ENCODE data around the gene BAD. TPM values are rescaled to one million over a fixed set of nuclear protein-coding genes. Genes with fewer than 3 reads are reported as not detected.

BAD gene
- total RNA-seq, 2 experiments from 2014 or later, result 23.7 to 24.2 TPM

DNA sequence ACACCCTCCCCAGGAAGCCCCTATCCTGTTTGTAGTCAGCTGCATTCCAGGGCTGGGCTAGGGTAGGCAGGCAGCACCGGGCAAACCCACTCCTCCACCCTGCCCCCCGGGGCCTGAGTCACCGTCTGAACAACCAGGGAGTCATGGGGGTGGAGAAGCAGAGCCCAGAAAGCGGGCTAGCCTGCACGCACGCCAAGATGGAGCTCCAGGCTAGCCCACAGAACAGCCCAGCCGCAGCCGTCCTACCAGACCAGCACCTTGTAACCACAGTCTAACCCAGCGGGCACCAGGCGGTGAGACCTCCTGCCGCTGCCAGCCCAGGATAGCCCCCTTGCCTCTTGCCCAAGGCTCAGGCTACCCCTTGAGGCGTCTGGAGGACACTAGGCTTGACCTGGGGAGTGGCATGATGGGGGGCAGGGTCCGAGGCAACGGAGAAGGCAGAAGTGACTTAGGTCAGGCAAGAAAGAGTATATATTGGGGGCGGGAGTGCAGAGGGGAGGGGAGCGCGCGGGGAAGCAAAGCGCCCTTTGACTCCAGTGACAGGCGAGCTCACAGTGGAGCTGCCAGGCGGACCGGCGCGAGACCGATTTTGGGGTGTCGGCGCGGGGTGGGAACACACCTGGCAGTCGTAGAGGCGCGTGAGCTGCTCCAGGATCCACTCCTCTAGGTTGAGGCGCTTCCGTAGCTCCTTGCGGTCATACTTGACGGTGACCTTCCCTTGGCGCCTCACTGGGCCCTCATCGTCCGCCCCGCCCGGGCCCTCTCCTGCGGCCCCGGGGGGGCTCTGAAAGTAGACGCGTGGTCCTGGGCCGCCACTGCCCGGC is 38.5 kb downstream of the BAD start:
- peak overlapping the region; percentile 90 for H3K27ac Mint-ChIP-seq
- peaks cover 10% of the 10 kb centered on the region for H3K36me3 Mint-ChIP-seq
- intact Hi-C loops (cut with micrococcal nuclease), result loop anchor here (1.0 to 10.0 kb wide), 3 partner anchors 24 to 869 kb away; partner anchors contain the start of genes TM7SF2 and ZNHIT2
- peak overlapping the region; percentile 91 for H3K4me3 Mint-ChIP-seq
- DNase-seq, result peak; percentile 89
- no peaks in the 10 kb centered on the region for H3K27me3 Mint-ChIP-seq
- no peaks in the 10 kb centered on the region for H3K9me3 Mint-ChIP-seq
- H3K4me1 Mint-ChIP-seq (ENCODE audit: low read depth), result peaks cover 31% of the 10 kb centered on the region
- CTCF ChIA-PET, result interaction anchor here (0.6 to 5.0 kb wide), 9 partner anchors 11 to 86 kb away, joined by 3 to 28 read pairs (median 5); partner anchors contain the start of genes CATSPERZ and ESRRA
- POLR2A ChIA-PET, result interaction anchor here (0.6 to 3.0 kb wide), 11 partner anchors 19 to 1327 kb away, joined by 3 to 22 read pairs (median 6); partner anchors contain the start of genes BAD, CCDC88B, FERMT3 and GPR137

DNA sequence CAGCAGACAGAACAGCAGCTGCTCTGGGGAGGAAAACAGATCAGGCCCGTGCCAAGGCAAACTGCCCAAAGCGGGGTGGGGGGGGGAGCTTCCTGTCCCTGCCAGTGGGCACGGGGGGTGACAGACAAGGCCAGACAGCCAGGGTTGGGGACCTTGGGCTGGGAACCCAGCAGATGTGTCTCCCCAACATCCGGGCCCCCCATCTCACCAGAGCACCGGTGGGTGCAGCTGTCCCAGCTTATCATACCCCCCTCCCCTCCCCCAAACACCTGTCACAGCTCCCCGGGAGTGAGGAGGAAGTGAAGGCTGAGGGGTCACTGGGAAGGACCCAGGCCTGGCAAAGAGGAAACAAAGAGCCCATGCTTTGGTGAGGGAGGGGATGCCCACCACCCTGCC is 39.1 kb downstream of the BAD start:
- peak overlapping the region; percentile 91 for H3K4me3 Mint-ChIP-seq
- H3K27me3 Mint-ChIP-seq, result no peaks in the 10 kb centered on the region
- H3K36me3 Mint-ChIP-seq, result peaks cover 11% of the 10 kb centered on the region
- intact Hi-C loops (cut with micrococcal nuclease), result loop anchor here (10.0 kb wide), 1 partner anchor 869 kb away; the partner anchor contains the start of genes TM7SF2 and ZNHIT2
- H3K4me1 Mint-ChIP-seq (ENCODE audit: low read depth), result peaks cover 31% of the 10 kb centered on the region
- peak overlapping the region; percentile 90 for H3K27ac Mint-ChIP-seq
- ChIA-PET POLR2A (interaction anchor here (0.6 to 3.0 kb wide), 10 partner anchors 19 to 1328 kb away, joined by 3 to 22 read pairs (median 7); partner anchors contain the start of genes BAD, FERMT3, GPR137 and NUDT22), CTCF (interaction anchor here (0.6 to 5.0 kb wide), 8 partner anchors 10 to 59 kb away, joined by 3 to 28 read pairs (median 6); partner anchors contain the start of genes CATSPERZ and ESRRA)
- DNase-seq, result peak; percentile 44
- no peaks in the 10 kb centered on the region for H3K9me3 Mint-ChIP-seq

DNA sequence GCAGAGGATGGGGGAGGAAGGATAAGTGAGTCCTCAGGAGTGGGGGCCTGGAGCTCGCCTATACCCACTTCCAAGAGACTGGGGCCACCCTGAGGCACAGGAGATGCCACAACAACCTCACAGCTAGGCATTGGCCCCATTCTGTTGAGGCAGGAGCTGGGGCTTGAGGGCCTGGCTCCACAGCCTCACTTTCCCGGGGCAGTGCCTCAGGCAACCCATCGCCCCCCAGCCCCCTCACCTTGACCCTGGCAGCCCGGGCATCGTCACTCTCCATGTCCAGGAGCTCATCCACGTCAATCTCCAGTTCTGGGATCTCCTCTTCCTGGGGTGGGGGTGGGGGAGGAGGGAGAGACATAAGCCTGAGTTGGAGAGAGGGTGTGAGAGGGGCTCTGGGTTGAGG is 39.5 kb downstream of the BAD start:
- H3K27me3 Mint-ChIP-seq, result no peaks in the 10 kb centered on the region
- peaks cover 34% of the 10 kb centered on the region for H3K4me1 Mint-ChIP-seq (ENCODE audit: low read depth)
- no peaks in the 10 kb centered on the region for H3K9me3 Mint-ChIP-seq
- intact Hi-C loops (cut with micrococcal nuclease), result loop anchor here (10.0 kb wide), 1 partner anchor 870 kb away; the partner anchor contains the start of genes TM7SF2 and ZNHIT2
- ChIA-PET POLR2A (interaction anchor here (0.6 to 3.0 kb wide), 7 partner anchors 22 to 1328 kb away, joined by 3 to 22 read pairs (median 5); partner anchors contain the start of genes FERMT3 and STIP1), CTCF (interaction anchor here (0.6 to 5.0 kb wide), 4 partner anchors 40 to 59 kb away, joined by 3 to 28 read pairs (median 14); partner anchors contain the start of genes CATSPERZ and ESRRA)
- peak overlapping the region; percentile 91 for H3K4me3 Mint-ChIP-seq
- H3K36me3 Mint-ChIP-seq, result peaks cover 14% of the 10 kb centered on the region
- peak overlapping the region; percentile 90 for H3K27ac Mint-ChIP-seq
- no peak for DNase-seq

DNA sequence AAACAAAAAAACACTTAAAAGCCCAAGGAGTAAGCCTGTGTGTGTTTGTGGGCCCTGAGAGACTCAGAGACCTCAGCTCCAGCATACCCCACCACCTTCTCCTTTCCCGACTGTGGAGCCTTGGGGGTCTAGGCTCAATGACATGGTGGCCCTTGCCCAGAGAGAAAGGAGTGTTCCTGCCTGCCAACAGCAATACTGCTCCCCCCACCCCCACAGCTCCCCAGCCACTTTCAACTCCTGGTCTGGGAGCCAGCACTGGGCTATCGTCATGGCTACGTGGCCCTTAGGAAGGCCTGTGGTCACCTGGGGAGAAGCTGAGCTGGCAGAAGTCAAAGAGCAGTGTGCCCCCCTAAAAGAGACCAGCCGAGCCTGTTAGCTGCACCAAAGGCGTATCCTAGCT is 40.4 kb downstream of the BAD start:
- H3K27ac Mint-ChIP-seq, result peak overlapping the region; percentile 51
- ChIA-PET CTCF (interaction anchor here (0.8 to 5.0 kb wide), 4 partner anchors 7 to 298 kb away, joined by 4 to 28 read pairs (median 17); partner anchors contain the start of genes CATSPERZ, ESRRA and PLCB3), POLR2A (interaction anchor here (0.5 to 3.0 kb wide), 4 partner anchors 8 to 38 kb away, joined by 3 to 22 read pairs (median 4); partner anchors contain the start of gene FERMT3)
- H3K4me1 Mint-ChIP-seq (ENCODE audit: low read depth), result peaks cover 35% of the 10 kb centered on the region
- no peak for DNase-seq
- intact Hi-C loops (cut with micrococcal nuclease), result loop anchor here (10.0 kb wide), 1 partner anchor 871 kb away; the partner anchor contains the start of genes TM7SF2 and ZNHIT2
- H3K36me3 Mint-ChIP-seq, result peaks cover 14% of the 10 kb centered on the region
- H3K4me3 Mint-ChIP-seq, result peak overlapping the region; percentile 26
- H3K9me3 Mint-ChIP-seq, result no peaks in the 10 kb centered on the region
- no peaks in the 10 kb centered on the region for H3K27me3 Mint-ChIP-seq

DNA sequence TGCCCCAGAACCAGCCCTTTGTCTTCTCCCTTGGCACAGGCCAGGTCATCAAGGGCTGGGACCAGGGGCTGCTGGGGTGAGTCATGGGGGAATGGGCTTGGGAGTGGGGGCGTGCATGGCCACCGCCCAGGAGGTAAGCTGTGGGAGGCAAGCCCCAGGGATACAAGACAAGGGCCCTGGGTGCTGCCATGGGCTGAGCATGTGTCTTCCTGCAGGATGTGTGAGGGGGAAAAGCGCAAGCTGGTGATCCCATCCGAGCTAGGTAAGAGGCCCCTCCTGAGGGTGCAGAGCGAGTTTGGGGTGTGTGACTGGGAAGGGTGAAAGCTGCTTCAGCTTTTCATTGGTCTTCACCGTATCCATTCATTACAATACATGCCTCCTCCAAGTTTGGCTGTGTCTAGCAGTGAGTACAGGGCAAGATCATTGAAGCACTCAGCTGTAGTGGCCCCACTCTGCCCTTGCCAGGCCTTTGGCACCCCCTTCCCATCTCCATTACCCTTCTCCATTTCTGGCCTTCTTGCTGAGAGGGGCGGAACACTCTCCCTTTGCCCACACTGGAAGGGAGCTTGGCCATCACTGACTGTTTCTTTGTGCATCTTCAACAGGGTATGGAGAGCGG is 41.1 kb downstream of the BAD start:
- no peaks in the 10 kb centered on the region for H3K9me3 Mint-ChIP-seq
- peak overlapping the region; percentile 41 for H3K4me3 Mint-ChIP-seq
- peaks cover 35% of the 10 kb centered on the region for H3K4me1 Mint-ChIP-seq (ENCODE audit: low read depth)
- H3K36me3 Mint-ChIP-seq, result peaks cover 14% of the 10 kb centered on the region
- H3K27me3 Mint-ChIP-seq, result no peaks in the 10 kb centered on the region
- intact Hi-C loops (cut with micrococcal nuclease), result loop anchor here (10.0 kb wide), 1 partner anchor 871 kb away; the partner anchor contains the start of genes TM7SF2 and ZNHIT2
- DNase-seq, result no peak
- CTCF ChIA-PET, result interaction anchor here (0.8 to 5.0 kb wide), 6 partner anchors 8 to 298 kb away, joined by 3 to 28 read pairs (median 10); partner anchors contain the start of genes CATSPERZ, ESRRA and PLCB3
- peak overlapping the region; percentile 33 for H3K27ac Mint-ChIP-seq
- POLR2A ChIA-PET, result interaction anchor here (1.1 to 1.6 kb wide), 5 partner anchors 9 to 37 kb away, joined by 3 to 6 read pairs (median 4); partner anchors contain the start of genes FERMT3, NUDT22 and TRPT1

DNA sequence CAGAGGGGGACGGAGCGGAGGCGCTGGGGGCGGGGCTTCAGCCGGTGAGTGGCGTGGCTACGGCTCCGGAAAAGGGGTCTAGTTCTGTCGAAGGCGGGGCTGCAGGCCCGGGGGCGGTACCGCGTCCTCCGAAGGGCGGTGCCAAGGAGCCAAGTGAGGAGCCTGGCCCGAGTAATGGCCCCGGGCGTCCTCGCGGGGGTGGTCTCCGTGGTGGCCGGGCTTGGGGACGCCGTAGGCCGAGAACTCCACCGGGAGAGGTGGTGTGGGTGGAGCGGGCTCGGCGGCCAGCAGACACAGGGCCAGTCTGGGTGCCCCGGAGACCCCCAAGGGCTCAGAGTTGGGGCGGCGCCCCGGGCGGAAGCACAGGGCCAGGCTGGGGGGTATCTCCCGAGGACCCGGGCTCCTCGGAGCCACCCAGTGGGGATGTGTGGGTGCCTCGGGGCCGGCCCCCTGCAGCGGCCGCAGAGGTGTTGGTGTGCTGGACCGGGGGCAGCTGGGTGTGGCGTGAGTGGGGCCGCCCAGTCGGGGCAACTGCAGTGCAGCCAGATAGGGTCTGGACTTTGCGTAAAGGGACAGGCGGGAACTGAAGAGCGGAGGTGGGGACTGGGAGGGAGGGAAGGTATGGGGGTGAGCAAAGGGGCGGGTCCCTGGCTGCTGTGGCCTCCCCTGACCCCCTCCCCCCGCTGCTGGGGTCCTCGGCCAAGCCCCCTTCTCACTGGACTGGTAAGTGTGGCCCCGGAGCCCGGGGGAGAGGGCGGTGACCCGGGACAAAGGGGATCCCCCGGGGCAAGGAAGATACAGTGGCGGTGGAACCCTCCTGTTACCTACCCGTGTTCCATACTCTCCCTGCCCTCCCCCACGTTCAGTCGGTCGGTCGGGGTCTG is 42.7 kb downstream of the BAD start:
- Mint-ChIP-seq H3K4me3 (peak overlapping the region; percentile 89), H3K27me3 (no peaks in the 10 kb centered on the region), H3K27ac (peak overlapping the region; percentile 98), H3K36me3 (peaks cover 18% of the 10 kb centered on the region), H3K9me3 (no peaks in the 10 kb centered on the region), H3K4me1 (ENCODE audit: low read depth) (peaks cover 32% of the 10 kb centered on the region)
- intact Hi-C loops (cut with micrococcal nuclease), result loop anchor here (1.0 to 10.0 kb wide), 7 partner anchors 11 to 873 kb away; partner anchors contain the start of genes BAD, DNAJC4, ESRRA and GPR137
- DNase-seq, result no peak
- POLR2A ChIA-PET, result interaction anchor here (0.5 to 4.3 kb wide), 16 partner anchors 9 to 99 kb away, joined by 3 to 14 read pairs (median 4); partner anchors contain the start of genes BAD, NUDT22, PRDX5 and STIP1
- CTCF ChIA-PET, result interaction anchor here (0.6 to 3.7 kb wide), 9 partner anchors 9 to 403 kb away, joined by 3 to 19 read pairs (median 5); partner anchors contain the start of genes CATSPERZ, ESRRA, GPR137 and NUDT22

DNA sequence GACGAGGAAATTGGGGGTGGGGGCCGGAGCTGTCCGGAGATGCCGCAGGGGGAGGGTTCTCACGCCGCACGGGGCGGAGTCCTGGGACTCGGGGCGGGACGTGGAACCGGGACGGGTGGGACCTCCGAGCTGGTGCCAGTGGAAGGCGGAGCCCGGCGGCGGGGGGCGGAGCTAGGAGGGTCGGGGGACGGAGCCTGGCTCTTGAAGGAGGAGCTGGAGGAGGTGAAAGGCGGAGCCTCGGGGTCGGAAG is 43.3 kb downstream of the BAD start:
- H3K27me3 Mint-ChIP-seq, result no peaks in the 10 kb centered on the region
- H3K9me3 Mint-ChIP-seq, result no peaks in the 10 kb centered on the region
- H3K4me3 Mint-ChIP-seq, result peak overlapping the region; percentile 89
- POLR2A ChIA-PET, result interaction anchor here (0.5 to 4.3 kb wide), 14 partner anchors 9 to 100 kb away, joined by 3 to 14 read pairs (median 4); partner anchors contain the start of genes BAD, NUDT22, PRDX5 and STIP1
- H3K36me3 Mint-ChIP-seq, result peaks cover 18% of the 10 kb centered on the region
- CTCF ChIA-PET, result interaction anchor here (0.6 to 3.7 kb wide), 8 partner anchors 15 to 403 kb away, joined by 3 to 19 read pairs (median 4); partner anchors contain the start of genes CATSPERZ, ESRRA, GPR137 and NUDT22
- H3K27ac Mint-ChIP-seq, result peak overlapping the region; percentile 98
- peak; percentile 100 for DNase-seq
- intact Hi-C loops (cut with micrococcal nuclease), result loop anchor here (1.0 to 10.0 kb wide), 7 partner anchors 11 to 874 kb away; partner anchors contain the start of genes BAD, DNAJC4, ESRRA and GPR137
- H3K4me1 Mint-ChIP-seq (ENCODE audit: low read depth), result peaks cover 32% of the 10 kb centered on the region

DNA sequence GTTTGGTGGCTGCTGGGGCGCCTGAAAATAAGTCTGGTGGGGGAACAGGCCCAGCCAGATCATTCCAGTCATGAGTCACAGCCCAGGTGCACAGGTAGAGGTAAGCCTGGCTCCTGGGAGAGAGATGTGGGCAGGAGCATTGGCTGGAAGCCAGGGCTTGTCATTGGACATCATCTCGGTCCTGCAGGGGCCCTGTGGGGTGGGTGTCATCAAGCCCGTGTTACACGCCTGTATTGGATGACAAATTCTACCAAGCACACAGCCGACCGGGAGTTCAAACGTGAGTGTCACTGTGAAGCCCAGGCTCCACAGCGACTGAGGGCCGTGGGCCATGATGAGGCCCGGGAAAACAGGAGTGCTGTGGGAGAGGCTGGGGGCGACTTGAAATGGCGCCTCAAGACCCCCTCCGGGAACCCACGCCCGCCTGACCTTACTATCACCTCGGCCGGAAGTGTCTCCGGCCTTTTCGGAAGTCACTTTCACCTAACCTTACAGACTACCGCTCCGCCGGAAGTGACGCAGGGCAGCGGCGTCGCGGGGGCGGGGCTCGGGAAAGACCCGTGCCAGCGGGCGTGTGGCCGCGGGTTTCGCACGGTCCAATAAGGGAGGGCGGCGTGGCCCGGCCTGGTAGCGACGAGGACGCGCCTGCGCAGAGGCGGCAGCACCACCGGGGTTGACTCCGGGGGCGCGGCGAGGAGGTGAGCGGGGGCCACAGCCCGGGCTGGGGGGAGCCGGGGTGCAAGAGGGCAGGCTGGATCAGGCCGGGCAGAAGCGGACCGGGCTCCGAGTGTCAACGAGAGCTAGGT is 43.8 kb downstream of the BAD start, which contains the start of gene FKBP2:
Gene FKBP2, plus strand, starts transcription at position 661 of the 806 bp plus-strand sequence. CDS start 1,293 bp downstream, outside the sequence.
- Mint-ChIP-seq H3K4me1 (ENCODE audit: low read depth) (peaks cover 36% of the 10 kb centered on the region), H3K27me3 (no peaks in the 10 kb centered on the region), H3K9me3 (no peaks in the 10 kb centered on the region), H3K4me3 (peak within 1 kb of the TSS; percentile 89), H3K27ac (peak within 1 kb of the TSS; percentile 98), H3K36me3 (peaks cover 18% of the 10 kb centered on the region)
- intact Hi-C loops (cut with micrococcal nuclease), result loop anchor here (1.0 to 10.0 kb wide), 9 partner anchors 10 to 874 kb away; partner anchors contain the start of genes BAD, DNAJC4, ESRRA and GPR137
- peak; percentile 98 for DNase-seq
- POLR2A ChIA-PET, result interaction anchor here (0.6 to 4.3 kb wide), 14 partner anchors 8 to 100 kb away, joined by 3 to 14 read pairs (median 4); partner anchors contain the start of genes BAD, NUDT22, PRDX5 and STIP1
- CTCF ChIA-PET, result interaction anchor here (0.9 to 3.7 kb wide), 7 partner anchors 10 to 64 kb away, joined by 3 to 19 read pairs (median 5); partner anchors contain the start of genes CATSPERZ, ESRRA, GPR137 and NUDT22

DNA sequence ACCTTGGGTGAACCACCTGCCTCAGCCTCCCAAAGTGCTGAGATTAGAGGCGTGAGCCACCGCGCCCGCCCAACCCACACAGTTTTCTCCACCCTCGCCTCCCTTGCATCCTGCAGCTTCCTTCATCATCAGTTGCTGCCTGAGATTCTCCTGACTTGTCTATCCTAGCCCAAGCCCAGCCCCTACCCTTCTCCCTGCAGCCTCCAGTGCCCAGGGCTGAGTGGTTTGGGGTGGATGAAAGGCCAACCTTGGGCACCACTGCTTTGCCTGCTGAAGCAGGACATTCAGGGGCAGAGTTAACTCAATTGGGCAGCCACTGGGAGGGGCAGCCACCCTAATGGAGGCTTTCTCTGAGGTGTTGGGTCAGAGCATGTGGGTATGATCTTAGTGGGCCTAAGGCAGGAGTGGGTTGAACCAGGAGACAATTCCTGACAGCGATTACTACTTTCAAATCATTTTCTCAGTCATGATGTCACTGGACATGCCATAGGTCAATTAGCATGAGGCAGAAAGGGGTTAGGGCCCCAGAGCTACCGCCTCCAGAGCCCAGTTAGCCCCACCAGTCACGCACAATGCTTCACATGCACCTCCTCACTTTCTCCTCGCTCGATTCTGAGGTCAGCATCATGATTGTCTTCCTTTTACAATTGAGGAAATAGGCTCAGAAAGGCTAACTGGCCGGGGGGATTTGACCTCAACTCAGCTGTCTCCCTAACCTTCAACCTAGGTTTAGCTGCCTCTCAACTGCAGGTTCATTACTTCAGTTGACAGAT is 44.6 kb downstream of the BAD start:
- peaks cover 43% of the 10 kb centered on the region for H3K4me1 Mint-ChIP-seq (ENCODE audit: low read depth)
- intact Hi-C loops (cut with micrococcal nuclease), result loop anchor here (1.0 to 10.0 kb wide), 5 partner anchors 14 to 875 kb away; partner anchors contain the start of genes BAD, GPR137, NUDT22 and TM7SF2
- peak overlapping the region; percentile 89 for H3K4me3 Mint-ChIP-seq
- peak; percentile 53 for DNase-seq
- ChIA-PET CTCF (interaction anchor here (1.7 kb wide), 1 partner anchor 11 kb away, joined by 4 read pairs; no protein-coding TSS in a partner anchor), POLR2A (interaction anchor here (1.0 to 4.3 kb wide), 2 partner anchors 13 to 30 kb away, joined by 3 to 14 read pairs; no protein-coding TSS in a partner anchor)
- no peaks in the 10 kb centered on the region for H3K27me3 Mint-ChIP-seq
- peaks cover 20% of the 10 kb centered on the region for H3K36me3 Mint-ChIP-seq
- H3K27ac Mint-ChIP-seq, result peak overlapping the region; percentile 98
- no peaks in the 10 kb centered on the region for H3K9me3 Mint-ChIP-seq

Measured in activated CD4-positive, alpha-beta memory T cell treated with anti-CD3 and anti-CD28 coated beads for 36 hours (primary cell).